Suprapubic skin (tissue), 4 donors: Measurements from ENCODE around the gene DLX2.

Source experiments
- EP300 ChIP-seq: sonication (generic); formaldehyde crosslinking; IDR thresholded peaks from one replicate; pipeline ENCODE4 v1.6.1; 2017; ENCODE audit warnings: antibody characterized with exemption
- POLR2A ChIP-seq, 2 donors: fragments of 450-650 bp; IDR thresholded peaks; one replicate each; pipeline ENCODE4 v1.6.1; 2017; ENCODE audit warnings: antibody characterized with exemption in 2 of 2, mild to moderate bottlenecking in 2 of 2, moderate library complexity in 2 of 2
- POLR2AphosphoS5 ChIP-seq, 3 donors: sonication (generic); formaldehyde crosslinking; IDR thresholded peaks; one replicate each; pipeline ENCODE4 v1.6.1; 2017; ENCODE audit warnings: antibody characterized with exemption in 3 of 3
- TF ChIP-seq, protein P1 (sequence below), 2 donors: fragments of 200-600 bp in 1 of 2; fragments of 450-650 bp in 1 of 2; sonication (generic) in 1 of 2; IDR thresholded peaks; one replicate each; pipeline ENCODE4 v1.5.1; 2016 to 2019; ENCODE audit warnings: antibody characterized with exemption in 2 of 2, mild to moderate bottlenecking in 1 of 2, moderate library complexity in 1 of 2

DNA sequence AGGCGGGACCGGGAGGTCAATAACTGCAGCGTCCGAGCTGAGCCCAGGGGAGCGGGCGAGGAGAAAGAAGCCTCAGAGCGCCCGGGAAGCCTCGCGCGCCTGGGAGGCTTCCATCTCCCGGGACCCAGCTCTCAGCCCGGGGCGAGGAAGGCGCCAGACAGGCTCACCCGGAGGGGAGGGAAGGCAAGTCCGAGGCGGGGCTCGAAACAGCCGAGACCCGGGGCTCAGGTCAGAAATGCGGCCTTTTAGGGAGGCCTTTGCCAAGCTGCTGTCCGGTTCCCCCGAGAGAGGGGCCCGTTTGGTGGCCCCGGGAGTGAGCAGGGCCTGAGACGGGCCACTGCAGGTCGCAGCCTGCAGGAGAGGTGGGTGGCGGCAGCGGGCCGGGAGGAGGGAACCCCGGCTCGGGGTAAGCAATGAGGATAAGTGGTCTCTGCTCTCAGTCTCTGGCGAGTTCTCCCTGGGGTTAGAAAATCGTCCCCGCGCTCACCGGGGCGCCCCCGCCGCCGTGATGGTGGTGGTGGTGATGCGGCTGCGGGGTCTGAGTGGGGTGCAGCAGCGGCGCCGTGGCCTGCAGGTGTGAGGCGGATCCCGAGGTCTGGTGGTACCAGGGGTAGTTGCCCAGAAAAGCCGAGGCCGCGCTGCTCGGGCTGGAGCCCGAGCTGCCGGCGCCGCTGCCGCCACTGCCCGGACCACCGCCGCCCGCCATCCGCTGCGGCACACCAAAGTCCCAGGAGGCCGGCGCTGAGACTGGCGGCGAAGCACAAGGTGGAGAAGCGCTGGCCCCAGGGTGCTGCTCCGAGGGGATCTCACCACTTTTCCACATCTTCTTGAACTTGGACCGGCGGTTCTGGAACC is 2.4 kb downstream of the DLX2 start:
- TF ChIP-seq, protein P1, sequence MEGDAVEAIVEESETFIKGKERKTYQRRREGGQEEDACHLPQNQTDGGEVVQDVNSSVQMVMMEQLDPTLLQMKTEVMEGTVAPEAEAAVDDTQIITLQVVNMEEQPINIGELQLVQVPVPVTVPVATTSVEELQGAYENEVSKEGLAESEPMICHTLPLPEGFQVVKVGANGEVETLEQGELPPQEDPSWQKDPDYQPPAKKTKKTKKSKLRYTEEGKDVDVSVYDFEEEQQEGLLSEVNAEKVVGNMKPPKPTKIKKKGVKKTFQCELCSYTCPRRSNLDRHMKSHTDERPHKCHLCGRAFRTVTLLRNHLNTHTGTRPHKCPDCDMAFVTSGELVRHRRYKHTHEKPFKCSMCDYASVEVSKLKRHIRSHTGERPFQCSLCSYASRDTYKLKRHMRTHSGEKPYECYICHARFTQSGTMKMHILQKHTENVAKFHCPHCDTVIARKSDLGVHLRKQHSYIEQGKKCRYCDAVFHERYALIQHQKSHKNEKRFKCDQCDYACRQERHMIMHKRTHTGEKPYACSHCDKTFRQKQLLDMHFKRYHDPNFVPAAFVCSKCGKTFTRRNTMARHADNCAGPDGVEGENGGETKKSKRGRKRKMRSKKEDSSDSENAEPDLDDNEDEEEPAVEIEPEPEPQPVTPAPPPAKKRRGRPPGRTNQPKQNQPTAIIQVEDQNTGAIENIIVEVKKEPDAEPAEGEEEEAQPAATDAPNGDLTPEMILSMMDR (IDR thresholded peaks at IDR 0.05) = no peak
- TF ChIP-seq EP300 = no peak
- TF ChIP-seq POLR2A (IDR thresholded peaks at IDR 0.05) = no peak
- no peak for TF ChIP-seq POLR2AphosphoS5 (IDR thresholded peaks at IDR 0.05)
